Measurements from ENCODE around the gene OSBPL9. TPM values are rescaled to one million over a fixed set of nuclear protein-coding genes. Genes with fewer than 3 reads are reported as not detected.

OSBPL9 gene
- total and polyA plus RNA-seq, 2 donors (not counting 1 experiment from before 2014, with no cell fraction given): 23.1 to 59.6 TPM

- no peak for DNase-seq
- POLR2A ChIA-PET: no interaction called here
Observed at GRCh38 chr1:51724797-51725196, 107.9 kb downstream of the OSBPL9 start.

GRCh38 chr1:51726051-51726450, 109.2 kb downstream of the OSBPL9 start:
- Mint-ChIP-seq H3K4me3 (no peak overlapping the region), H3K9me3 (ENCODE audit: insufficient read depth) (no peaks in the 10 kb centered on the region), H3K27me3 (no peaks in the 10 kb centered on the region), H3K4me1 (peaks cover 27% of the 10 kb centered on the region), H3K27ac (no peak overlapping the region)
- ChIA-PET POLR2A (no interaction called here), CTCF (interaction anchor here (0.5 kb wide), 1 partner anchor 116 kb away, joined by 3 read pairs; no protein-coding TSS in a partner anchor)
- ATAC-seq (ENCODE audit: low read depth): no peak
- peaks cover 13 to 15% of the 10 kb centered on the region in 2 donors for H3K4me1 ChIP-seq (ENCODE audit: control insufficient read depth in 2 of 2, insufficient read depth in 2 of 2, low read length in 2 of 2)
- no peaks in the 10 kb centered on the region for H3K27me3 ChIP-seq (replicated peaks in 1 of 4; ENCODE audit: control extremely low read depth in 1 of 4, control insufficient read depth in 3 of 4, insufficient read depth in 4 of 4, low read length in 3 of 4)
- no peak for TF ChIP-seq EZH2 (IDR thresholded peaks at IDR 0.05; ENCODE audit: borderline replicate concordance, insufficient read depth, low read depth, low read length, poor library complexity, severe bottlenecking)
- TF ChIP-seq CTCF (IDR thresholded peaks at IDR 0.05): no peak
- intact Hi-C loops (cut with micrococcal nuclease): no loop called here
- no peak overlapping the region for H2AFZ ChIP-seq (ENCODE audit: insufficient read depth, low read depth, low read length, poor library complexity, severe bottlenecking)
- H3K9ac ChIP-seq (ENCODE audit: low read length): no peak overlapping the region
- no peak overlapping the region for H3K4me3 ChIP-seq (ENCODE audit: control extremely low read depth in 1 of 5, extremely low read depth in 1 of 5, insufficient read depth in 1 of 5, low read depth in 2 of 5, low read length in 4 of 5)
- H4K20me1 ChIP-seq (ENCODE audit: control insufficient read depth, insufficient read depth, low read length, poor library complexity, severe bottlenecking): no peaks in the 10 kb centered on the region
- no peak overlapping the region for H3K4me2 ChIP-seq (replicated peaks; ENCODE audit: low read depth, low read length, poor library complexity, severe bottlenecking)
- peaks cover 63% of the 10 kb centered on the region for H3K79me2 ChIP-seq (ENCODE audit: control insufficient read depth, insufficient read depth, low read length)
- H3K27ac ChIP-seq (ENCODE audit: low read length in 2 of 2): no peak overlapping the region
- H3K36me3 ChIP-seq (replicated peaks in 1 of 2; ENCODE audit: control extremely low read depth in 1 of 2, control insufficient read depth in 1 of 2, extremely low read depth in 1 of 2, insufficient read depth in 2 of 2, low read length in 1 of 2): no peaks in the 10 kb centered on the region
- no peak for DNase-seq
- H3K9me3 ChIP-seq (ENCODE audit: control extremely low read depth in 1 of 3, control insufficient read depth in 2 of 3, insufficient read depth in 1 of 3, low read length in 2 of 3): no peaks in the 10 kb centered on the region

More at GRCh38 chr1:51724797-51725196, 107.9 kb downstream of the OSBPL9 start:
- Mint-ChIP-seq H3K9me3 (ENCODE audit: insufficient read depth) (no peaks in the 10 kb centered on the region), H3K27me3 (no peaks in the 10 kb centered on the region), H3K27ac (no peak overlapping the region), H3K4me3 (no peak overlapping the region), H3K4me1 (peaks cover 18% of the 10 kb centered on the region)
- no peak for TF ChIP-seq CTCF (IDR thresholded peaks at IDR 0.05)
- no peak for TF ChIP-seq EZH2 (IDR thresholded peaks at IDR 0.05; ENCODE audit: borderline replicate concordance, insufficient read depth, low read depth, low read length, poor library complexity, severe bottlenecking)
- Histone ChIP-seq H3K36me3 (replicated peaks in 1 of 2; ENCODE audit: control extremely low read depth in 1 of 2, control insufficient read depth in 1 of 2, extremely low read depth in 1 of 2, insufficient read depth in 2 of 2, low read length in 1 of 2) (no peaks in the 10 kb centered on the region), H3K4me3 (ENCODE audit: control extremely low read depth in 1 of 5, extremely low read depth in 1 of 5, insufficient read depth in 1 of 5, low read depth in 2 of 5, low read length in 4 of 5) (no peak overlapping the region), H3K9ac (ENCODE audit: low read length) (no peak overlapping the region), H4K20me1 (ENCODE audit: control insufficient read depth, insufficient read depth, low read length, poor library complexity, severe bottlenecking) (no peaks in the 10 kb centered on the region), H3K27me3 (replicated peaks in 1 of 4; ENCODE audit: control extremely low read depth in 1 of 4, control insufficient read depth in 3 of 4, insufficient read depth in 4 of 4, low read length in 3 of 4) (no peaks in the 10 kb centered on the region), H2AFZ (ENCODE audit: insufficient read depth, low read depth, low read length, poor library complexity, severe bottlenecking) (no peak overlapping the region), H3K79me2 (ENCODE audit: control insufficient read depth, insufficient read depth, low read length) (peaks cover 50% of the 10 kb centered on the region), H3K27ac (ENCODE audit: low read length in 2 of 2) (no peak overlapping the region), H3K4me1 (ENCODE audit: control insufficient read depth in 2 of 2, insufficient read depth in 2 of 2, low read length in 2 of 2) (peaks cover 6 to 9% of the 10 kb centered on the region in 2 donors), H3K9me3 (ENCODE audit: control extremely low read depth in 1 of 3, control insufficient read depth in 2 of 3, insufficient read depth in 1 of 3, low read length in 2 of 3) (no peaks in the 10 kb centered on the region), H3K4me2 (replicated peaks; ENCODE audit: low read depth, low read length, poor library complexity, severe bottlenecking) (no peak overlapping the region)
- ATAC-seq (ENCODE audit: low read depth): no peak
- intact Hi-C loops (cut with micrococcal nuclease): no loop called here
- WGBS (ENCODE audit: insufficient coverage): 100% methylated on average over 1 of the region's 4 CpGs
- CTCF ChIA-PET: interaction anchor here (0.8 to 0.9 kb wide), 2 partner anchors 10 to 67 kb away, joined by 4 read pairs; no protein-coding TSS in a partner anchor

Data from B cell (primary cell).